Mesodermal cell (in vitro differentiated cells): ENCODE data around the gene SPATC1L.

ENCODE experiments used
- H3K27ac ChIP-seq: 2 replicates; pipeline ENCODE4 v1.7.0; 2013; ENCODE audit warnings: mild to moderate bottlenecking, low read depth, low read length, moderate library complexity; ENCODE audit not compliant: severe bottlenecking
- H3K36me3 ChIP-seq: 2 replicates; pipeline ENCODE4 v1.7.1; 2013; ENCODE audit warnings: mild to moderate bottlenecking, low read length, moderate library complexity; ENCODE audit not compliant: control insufficient read depth, insufficient read depth
- H3K4me1 ChIP-seq: one replicate; pipeline ENCODE4 v1.7.1; 2013; ENCODE audit warnings: mild to moderate bottlenecking, low read length; ENCODE audit not compliant: insufficient read depth, control insufficient read depth, poor library complexity, severe bottlenecking
- H3K4me3 ChIP-seq: 2 replicates; pipeline ENCODE4 v1.7.0; 2013; ENCODE audit warnings: low read length, control low read depth, mild to moderate bottlenecking; ENCODE audit not compliant: insufficient read depth, poor library complexity, severe bottlenecking; ENCODE audit errors: extremely low read depth
- H3K9me3 ChIP-seq: 2 replicates; pipeline ENCODE4 v1.7.1; 2013; ENCODE audit warnings: mild to moderate bottlenecking, low read length, moderate library complexity; ENCODE audit not compliant: control insufficient read depth
- WGBS, 2 experiments: methylation state at CpG; one replicate each; pipeline ENCODE4 v1.1.5; 2013; ENCODE audit warnings: missing lambda C conversion rate in 2 of 2; ENCODE audit not compliant: insufficient coverage in 2 of 2; 5-methylcytosine and 5-hydroxymethylcytosine counted together

SPATC1L gene

GRCh38 chr21:46127239-46128105 lies 56.8 kb downstream of the SPATC1L start:
- Histone ChIP-seq H3K27ac (peak overlapping the region; percentile 57), H3K9me3 (no peaks in the 10 kb centered on the region), H3K36me3 (peaks cover 68% of the 10 kb centered on the region), H3K4me3 (no peak overlapping the region), H3K4me1 (no peaks in the 10 kb centered on the region)
- 96% methylated on average over 35 to 37 of the region's 40 CpGs for WGBS, 2 experiments

DNA sequence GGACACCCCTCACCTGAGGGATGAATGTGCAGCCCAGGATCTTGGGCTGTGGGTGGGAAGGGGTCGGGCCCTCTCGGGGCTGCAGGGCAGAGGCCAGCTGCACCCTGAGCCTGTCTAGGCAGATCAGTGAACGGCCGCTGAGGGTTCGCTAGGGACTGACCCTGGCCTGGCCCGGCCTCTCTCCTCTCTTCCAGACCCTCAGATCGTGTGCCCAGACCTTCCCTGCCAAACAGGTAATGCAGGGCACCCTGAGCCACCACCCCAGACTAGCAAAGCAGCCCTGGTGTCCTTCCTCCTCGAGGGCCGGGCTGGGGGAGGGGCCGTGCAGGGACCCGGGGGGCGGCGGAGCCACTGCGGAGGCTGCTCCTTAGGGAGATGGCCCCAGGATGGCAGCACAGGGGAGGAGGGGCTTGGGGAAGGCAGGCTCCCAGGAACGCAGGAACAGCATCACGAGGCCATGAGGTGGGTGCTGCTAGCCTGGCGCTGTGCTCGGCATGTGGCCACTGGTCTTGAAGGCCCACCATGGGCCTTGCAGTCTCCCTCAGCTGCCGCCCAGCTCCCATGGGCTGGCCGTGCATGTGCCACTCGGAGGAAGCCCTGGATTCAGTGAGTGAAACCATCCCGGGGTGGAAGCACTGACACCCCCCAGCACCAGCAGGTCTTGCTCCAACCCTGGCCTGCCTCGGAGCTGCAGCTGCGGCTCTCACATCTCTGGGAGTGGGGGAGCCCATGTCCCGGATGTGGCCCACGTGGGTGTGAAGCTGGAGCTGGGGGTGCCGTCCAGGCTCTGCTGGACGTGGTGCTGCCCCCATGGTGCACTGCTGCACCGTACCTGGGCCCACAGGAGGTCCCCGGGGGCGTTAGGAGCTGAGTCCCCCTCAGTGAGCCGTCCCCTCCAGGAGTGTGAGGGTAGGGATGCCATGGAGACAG lies 57.7 kb downstream of the SPATC1L start:
- H3K27ac ChIP-seq = no peak overlapping the region
- H3K4me1 ChIP-seq = no peaks in the 10 kb centered on the region
- H3K36me3 ChIP-seq = peaks cover 77% of the 10 kb centered on the region
- WGBS, 2 experiments = 94 to 98% methylated on average over 17 to 32 of the region's 32 CpGs
- H3K4me3 ChIP-seq = no peak overlapping the region
- H3K9me3 ChIP-seq = no peaks in the 10 kb centered on the region

DNA sequence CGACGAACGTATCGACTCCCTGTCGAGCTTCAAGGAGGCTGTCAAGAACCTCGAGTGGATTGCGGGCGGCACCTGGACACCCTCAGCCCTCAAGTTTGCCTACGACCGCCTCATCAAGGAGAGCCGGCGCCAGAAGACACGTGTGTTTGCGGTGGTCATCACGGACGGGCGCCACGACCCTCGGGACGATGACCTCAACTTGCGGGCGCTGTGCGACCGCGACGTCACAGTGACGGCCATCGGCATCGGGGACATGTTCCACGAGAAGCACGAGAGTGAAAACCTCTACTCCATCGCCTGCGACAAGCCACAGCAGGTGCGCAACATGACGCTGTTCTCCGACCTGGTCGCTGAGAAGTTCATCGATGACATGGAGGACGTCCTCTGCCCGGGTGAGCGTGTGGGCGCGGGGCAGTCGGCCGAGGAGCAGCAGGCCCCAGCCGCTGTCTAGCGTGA lies 58.4 kb downstream of the SPATC1L start:
- Histone ChIP-seq H3K4me1 (no peaks in the 10 kb centered on the region), H3K36me3 (peaks cover 84% of the 10 kb centered on the region), H3K4me3 (no peak overlapping the region), H3K9me3 (no peaks in the 10 kb centered on the region), H3K27ac (no peak overlapping the region)
- WGBS, 2 experiments = 97% methylated on average over 40 to 47 of the region's 47 CpGs

GRCh38 chr21:46124926-46125845 lies 59.1 kb downstream of the SPATC1L start:
- no peaks in the 10 kb centered on the region for H3K4me1 ChIP-seq
- WGBS, 2 experiments = 96 to 98% methylated on average over 44 to 49 of the region's 49 CpGs
- H3K4me3 ChIP-seq = no peak overlapping the region
- H3K27ac ChIP-seq = no peak overlapping the region
- peaks cover 89% of the 10 kb centered on the region for H3K36me3 ChIP-seq
- no peaks in the 10 kb centered on the region for H3K9me3 ChIP-seq

GRCh38 chr21:46124083-46124925 lies 60.0 kb downstream of the SPATC1L start:
- H3K4me1 ChIP-seq = no peaks in the 10 kb centered on the region
- no peak overlapping the region for H3K4me3 ChIP-seq
- no peaks in the 10 kb centered on the region for H3K9me3 ChIP-seq
- H3K36me3 ChIP-seq = peaks cover 95% of the 10 kb centered on the region
- H3K27ac ChIP-seq = no peak overlapping the region
- 97 to 98% methylated on average over 7 to 10 of the region's 16 CpGs for WGBS, 2 experiments

DNA sequence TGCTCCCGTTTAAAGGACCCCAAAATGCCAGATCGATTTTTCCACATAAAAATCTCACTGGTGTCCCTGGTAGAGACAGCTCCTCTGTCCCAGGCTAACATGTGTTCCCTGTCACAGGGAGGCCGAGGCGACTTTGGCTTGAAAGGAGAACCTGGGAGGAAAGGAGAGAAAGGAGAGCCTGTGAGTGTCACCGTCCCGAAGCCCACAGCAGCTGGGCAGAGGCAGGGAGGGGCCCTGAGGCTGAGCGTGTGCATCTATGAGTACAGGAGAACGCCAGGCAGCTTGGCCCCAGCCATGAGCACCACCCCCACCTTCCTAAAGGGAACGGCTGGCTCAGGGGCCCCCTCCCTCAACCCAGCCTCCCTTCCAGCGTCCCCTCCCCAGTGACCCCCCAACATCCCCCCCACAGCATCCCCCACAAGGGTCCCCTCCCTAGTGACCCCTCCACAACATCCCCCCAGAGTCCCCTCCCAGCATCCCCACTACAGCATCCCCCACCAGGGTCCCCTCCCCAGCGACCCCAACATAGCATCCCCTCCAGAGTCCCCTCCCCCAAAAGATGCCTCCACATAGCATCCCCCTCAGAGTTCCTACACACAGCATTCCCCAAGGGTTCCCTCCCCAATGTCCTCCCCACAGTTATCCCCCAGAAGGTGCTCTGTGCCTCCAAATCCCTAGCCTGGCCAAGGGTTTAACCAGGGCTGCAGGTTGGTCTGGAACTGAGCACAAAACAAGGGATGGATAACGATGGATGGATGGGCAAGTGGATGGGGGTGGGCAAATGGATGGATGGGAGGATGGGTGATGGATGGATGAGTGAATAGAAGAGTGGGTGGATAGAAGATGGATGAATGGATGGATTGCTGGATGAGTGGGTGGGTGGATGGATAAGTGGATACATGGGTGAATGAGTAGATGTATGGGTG lies 61.2 kb downstream of the SPATC1L start:
- Histone ChIP-seq H3K36me3 (peaks cover 97% of the 10 kb centered on the region), H3K4me1 (no peaks in the 10 kb centered on the region), H3K27ac (no peak overlapping the region), H3K4me3 (no peak overlapping the region), H3K9me3 (no peaks in the 10 kb centered on the region)
- WGBS, 2 experiments = 89 to 97% methylated on average over 7 to 11 of the region's 12 CpGs

DNA sequence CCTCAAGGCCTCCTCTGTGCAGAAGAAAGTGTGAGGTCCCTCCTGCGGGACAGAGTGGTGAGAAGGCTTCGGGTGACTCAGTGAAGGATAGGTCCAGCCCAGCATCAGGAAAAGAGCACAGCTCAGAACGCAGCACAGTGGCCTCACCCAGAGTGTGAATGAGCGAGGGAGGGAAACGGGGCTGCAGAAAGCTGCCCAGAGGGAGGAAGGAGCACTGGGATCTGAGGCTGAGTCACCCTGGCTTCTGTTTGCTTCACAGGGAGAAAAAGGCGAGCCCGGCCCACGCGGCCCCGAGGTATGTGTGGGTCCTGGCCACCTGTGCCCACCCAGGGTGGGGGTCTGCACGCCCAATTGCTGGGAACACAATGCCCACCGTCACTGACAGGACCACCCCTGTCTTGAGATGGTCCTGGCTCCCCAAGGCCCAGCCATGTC lies 62.0 kb downstream of the SPATC1L start:
- H3K27ac ChIP-seq = no peak overlapping the region
- no peaks in the 10 kb centered on the region for H3K9me3 ChIP-seq
- H3K4me1 ChIP-seq = no peaks in the 10 kb centered on the region
- 94 to 96% methylated on average over 9 to 10 of the region's 12 CpGs for WGBS, 2 experiments
- H3K4me3 ChIP-seq = no peak overlapping the region
- H3K36me3 ChIP-seq = peaks cover 98% of the 10 kb centered on the region

DNA sequence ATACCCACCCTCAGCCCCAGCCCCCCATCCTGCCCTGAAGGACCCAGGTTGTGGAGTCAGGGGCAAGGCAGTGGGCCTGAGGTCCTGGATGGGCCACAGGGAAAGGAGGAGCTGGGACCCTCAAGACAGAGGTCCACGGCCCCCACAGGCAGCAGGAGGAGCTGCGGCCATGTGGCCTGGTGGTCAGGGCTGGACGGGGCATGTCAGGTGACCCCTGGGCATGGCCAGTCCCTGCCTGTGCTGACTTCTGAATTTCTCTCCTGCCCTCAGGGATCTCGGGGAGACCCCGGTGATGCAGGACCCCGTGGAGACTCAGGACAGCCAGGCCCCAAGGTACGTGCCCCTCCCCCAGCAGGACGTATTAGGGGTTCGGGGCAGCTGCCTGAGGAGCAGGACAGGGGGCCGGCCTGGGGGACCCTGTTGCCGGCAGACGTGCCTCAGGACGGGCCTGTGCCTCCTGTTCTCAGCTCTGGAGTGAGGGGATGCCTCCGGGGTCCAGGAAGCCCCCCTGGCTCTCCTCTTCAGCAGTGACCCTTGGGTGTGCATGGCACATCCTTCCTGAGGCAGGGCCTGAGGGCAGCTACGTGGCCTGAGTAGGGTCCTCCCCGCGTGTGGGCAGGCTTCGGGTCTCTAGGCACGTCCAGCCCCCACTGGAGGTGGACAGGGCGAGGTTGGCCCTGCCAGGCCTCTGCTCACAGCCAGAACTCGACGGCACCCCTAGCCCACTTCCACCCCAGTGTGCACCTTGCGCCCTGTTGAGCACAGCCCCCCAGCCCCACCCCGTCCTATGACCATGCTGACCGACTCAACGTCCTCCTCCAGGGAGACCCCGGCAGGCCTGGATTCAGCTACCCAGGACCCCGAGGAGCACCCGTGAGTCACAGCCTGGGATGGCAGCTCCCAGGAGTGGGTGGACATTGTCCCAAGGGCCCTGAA lies 62.7 kb downstream of the SPATC1L start:
- H3K9me3 ChIP-seq = no peaks in the 10 kb centered on the region
- H3K4me1 ChIP-seq = no peaks in the 10 kb centered on the region
- H3K36me3 ChIP-seq = peaks cover 98% of the 10 kb centered on the region
- H3K27ac ChIP-seq = no peak overlapping the region
- H3K4me3 ChIP-seq = no peak overlapping the region
- 92 to 96% methylated on average over 27 to 29 of the region's 29 CpGs for WGBS, 2 experiments
